Measurements from ENCODE around the gene GCK. TPM values are rescaled to one million over a fixed set of nuclear protein-coding genes. Genes with fewer than 3 reads are reported as not detected.

Gene GCK
- total and polyA plus RNA-seq, 2 donors = 0.24 to 0.30 TPM

Other genes with a start within 250 kb of the GCK start
- gene SPDYE1, start 191.5 kb downstream of the GCK start, total RNA-seq = not detected
- gene SPDYE1, start 191.5 kb downstream of the GCK start, polyA plus RNA-seq = not detected
- 113 TPM for gene DBNL, start 144.7 kb downstream of the GCK start, total RNA-seq
- gene DBNL, start 144.7 kb downstream of the GCK start, polyA plus RNA-seq = 116 TPM
- gene PGAM2, start 123.9 kb downstream of the GCK start, total RNA-seq = 31.0 TPM
- gene PGAM2, start 123.9 kb downstream of the GCK start, polyA plus RNA-seq = 5.7 TPM
- 20.6 TPM for gene POLM, start 106.9 kb downstream of the GCK start, total RNA-seq
- gene POLM, start 106.9 kb downstream of the GCK start, polyA plus RNA-seq = 38.6 TPM
- gene AEBP1, start 85.1 kb downstream of the GCK start, total RNA-seq = 57.4 TPM
- gene AEBP1, start 85.1 kb downstream of the GCK start, polyA plus RNA-seq = 126 TPM
- 79.6 TPM for gene POLD2, start 65.9 kb downstream of the GCK start, total RNA-seq
- gene POLD2, start 65.9 kb downstream of the GCK start, polyA plus RNA-seq = 44.0 TPM
- gene MYL7, start 48.1 kb downstream of the GCK start, total RNA-seq = 0.57 TPM
- 0.73 TPM for gene MYL7, start 48.1 kb downstream of the GCK start, polyA plus RNA-seq
- 44.0 TPM for gene YKT6, start 11.5 kb upstream of the GCK start, total RNA-seq
- 38.9 TPM for gene YKT6, start 11.5 kb upstream of the GCK start, polyA plus RNA-seq
- 0.85 TPM for gene CAMK2B, start 136.2 kb upstream of the GCK start, total RNA-seq
- 3.1 TPM for gene CAMK2B, start 136.2 kb upstream of the GCK start, polyA plus RNA-seq